Suppressor macrophage treated with lipopolysaccharide for 1 hour (primary cell): Measurements from ENCODE around the gene C19orf85.
A peak's percentile ranks its signal among the peaks of the same experiment; 100 is the strongest.
"Not testable (repeated sequence)": the region's sequence is repeated elsewhere in the genome, so short reads cannot be mapped to it uniquely, and the experiment has no call there.

Experiments
- DNase-seq, 3 donors: peaks; one replicate each; pipeline ENCODE4 v3.0.0-alpha.2; 2020 to 2022

The C19orf85 gene

DNA sequence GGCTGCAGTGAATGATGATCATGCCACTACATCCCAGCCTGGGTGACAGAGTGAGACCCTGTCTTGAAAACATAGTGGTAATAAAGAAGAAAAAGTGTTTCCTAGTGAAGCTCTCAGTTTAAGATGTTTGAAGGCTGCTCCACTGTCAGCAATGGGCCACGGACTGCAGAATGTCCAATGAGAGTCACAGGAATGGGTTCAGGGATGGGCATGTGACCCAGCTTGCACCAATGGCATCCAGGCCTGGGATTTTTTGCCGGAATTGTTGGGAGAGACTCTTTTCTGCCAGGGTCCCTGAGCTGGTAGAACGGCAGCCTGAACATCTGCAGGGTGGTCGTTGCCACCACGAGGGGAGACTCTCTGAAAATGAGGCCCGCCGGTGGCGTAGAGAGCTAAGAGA is 27.7 kb downstream of the C19orf85 start:
- no peak for DNase-seq

DNA sequence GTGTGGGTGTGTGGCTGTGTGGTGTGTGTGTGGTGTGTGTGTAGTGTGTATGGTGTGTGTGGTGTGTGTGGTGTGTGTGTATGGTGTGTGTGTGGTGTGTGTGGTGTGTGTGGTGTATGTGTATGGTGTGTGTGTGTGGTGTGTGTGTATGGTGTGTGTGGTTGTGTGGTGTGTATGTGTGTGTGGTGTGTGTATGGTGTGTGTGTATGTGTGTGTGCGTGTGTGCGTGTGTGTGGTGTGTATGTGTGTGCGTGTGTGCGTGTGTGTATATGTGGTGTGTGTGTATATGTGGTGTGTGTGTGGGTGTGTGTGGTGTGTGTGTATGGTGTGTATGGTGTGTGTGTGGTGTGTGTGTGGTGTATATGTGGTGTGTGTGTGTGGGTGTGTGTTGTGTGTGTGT is 29.5 kb downstream of the C19orf85 start:
- DNase-seq = no peak

DNA sequence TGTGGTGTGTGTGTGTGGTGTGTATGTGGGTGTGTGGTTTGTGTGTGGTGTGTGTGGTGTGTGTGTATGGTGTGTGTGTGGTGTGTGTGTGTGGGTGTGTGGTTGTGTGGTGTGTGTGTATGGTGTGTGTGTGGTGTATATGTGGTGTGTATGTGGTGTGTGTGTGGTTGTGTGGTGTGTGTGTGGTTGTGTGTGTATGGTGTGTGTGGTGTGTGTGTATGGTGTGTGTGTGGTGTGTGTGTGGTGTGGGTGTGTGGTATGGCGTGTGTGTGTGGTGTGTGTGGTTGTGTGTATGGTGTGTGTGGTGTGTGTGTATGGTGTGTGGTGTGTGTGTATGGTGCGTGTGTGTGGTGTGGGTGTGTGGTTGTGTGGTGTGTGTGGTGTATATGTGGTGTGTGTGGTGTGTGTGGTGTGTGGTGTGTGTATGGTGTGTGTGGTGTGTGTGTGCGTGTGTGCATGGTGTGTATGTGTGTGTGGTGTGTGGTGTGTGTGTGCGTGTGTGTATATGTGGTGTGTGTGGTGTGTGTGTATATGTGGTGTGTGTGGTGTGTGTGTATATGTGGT is 30.1 kb downstream of the C19orf85 start:
- no peak for DNase-seq

GRCh38 chr19:55433292-55433691 is 31.3 kb downstream of the C19orf85 start:
- DNase-seq = no peak

DNA sequence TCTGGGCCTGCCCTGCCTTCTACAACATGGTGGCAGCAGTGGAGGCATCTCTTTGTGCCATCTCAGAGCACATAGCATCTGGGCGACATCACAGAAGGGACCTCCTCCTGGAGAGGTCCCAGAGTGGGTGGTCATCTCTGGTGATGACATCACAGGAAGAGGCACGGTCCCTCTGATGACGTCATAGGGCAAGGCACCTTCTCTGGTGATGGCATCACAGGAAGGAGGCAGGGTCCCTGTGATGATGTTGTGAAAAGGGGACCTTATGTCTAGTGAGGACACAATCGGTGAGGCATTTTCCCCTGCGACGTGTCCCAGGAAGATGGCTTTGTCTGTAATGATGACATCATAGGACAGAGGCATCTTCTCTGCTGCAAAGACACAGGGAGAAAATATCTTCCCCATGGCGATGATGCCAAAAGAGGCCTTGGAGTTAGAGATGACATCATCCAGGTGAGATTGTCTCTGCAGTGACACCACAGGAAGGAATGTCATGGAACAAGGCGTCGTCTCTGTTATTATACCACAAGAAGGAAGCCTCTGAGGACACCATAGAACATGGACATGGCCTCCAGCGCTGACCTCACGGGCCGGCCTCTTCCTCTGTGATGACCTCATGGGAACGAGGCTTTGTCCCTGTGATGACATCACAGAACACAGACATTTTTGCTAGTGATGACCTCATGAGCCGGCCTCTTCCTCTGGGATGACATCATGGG is 32.2 kb downstream of the C19orf85 start:
- DNase-seq = peak in 2 of 3 donors; percentile 29 to 36

- peak; percentile 16 to 57 (median 29) for DNase-seq
Measured at GRCh38 chr19:55431183-55431582, 33.4 kb downstream of the C19orf85 start.

GRCh38 chr19:55426042-55426441 is 38.5 kb downstream of the C19orf85 start:
- DNase-seq = no peak

DNA sequence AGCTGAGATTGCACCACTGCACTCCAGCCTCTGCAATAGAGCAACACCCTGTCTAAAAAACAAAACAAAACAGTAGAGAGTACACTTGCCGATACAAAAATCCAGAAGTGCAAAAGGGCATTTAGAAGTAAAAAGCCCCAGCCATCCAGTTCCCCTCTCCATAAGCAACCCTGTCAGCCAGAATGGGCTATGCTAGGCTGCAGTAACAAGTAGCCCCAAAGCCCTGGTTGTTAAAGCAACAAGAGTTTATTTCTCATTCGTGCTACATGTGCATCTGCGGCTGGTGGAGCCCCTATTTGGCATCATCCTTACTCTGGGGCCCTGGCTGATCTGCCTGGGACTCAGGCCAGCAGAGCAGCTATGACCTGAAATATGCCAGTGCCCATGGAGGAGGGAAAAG is 40.0 kb downstream of the C19orf85 start:
- DNase-seq = no peak

DNA sequence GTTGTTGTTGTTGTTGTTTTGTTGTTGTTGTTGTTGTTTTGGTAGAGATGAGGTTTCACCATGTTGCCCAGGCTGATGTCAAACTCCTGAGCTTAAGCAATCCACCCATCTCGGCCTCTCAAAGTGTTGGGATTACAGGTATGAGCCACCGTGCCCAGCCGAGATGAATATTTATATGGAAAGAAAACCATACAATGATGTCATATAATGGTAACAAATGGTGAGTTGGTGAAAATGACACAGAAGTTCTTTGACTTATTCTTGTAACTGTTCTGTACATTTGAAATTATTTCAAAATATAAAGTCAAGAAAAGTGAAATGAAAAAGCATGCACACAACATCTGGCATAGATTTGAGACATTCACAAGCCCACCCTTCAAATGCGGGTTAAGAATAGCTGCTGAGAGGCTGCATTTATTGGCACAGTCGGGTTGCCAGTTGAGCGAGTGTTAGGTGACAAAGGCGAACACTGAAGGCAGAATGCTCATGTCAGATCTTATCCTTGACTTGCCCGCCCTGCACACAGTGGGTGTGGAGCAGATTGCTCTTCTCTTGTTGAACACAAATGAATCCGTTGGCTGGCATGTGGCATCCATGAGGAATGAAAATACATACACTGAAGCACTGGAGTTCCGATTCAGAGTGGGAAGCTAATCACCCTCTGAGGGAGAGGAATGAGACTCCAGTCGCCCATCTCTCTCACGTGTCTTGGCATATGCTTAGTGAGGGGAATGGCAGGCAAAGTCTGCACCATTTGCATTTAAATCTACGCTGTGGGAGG is 41.1 kb downstream of the C19orf85 start:
- no peak for DNase-seq

GRCh38 chr19:55421281-55421680 is 43.3 kb downstream of the C19orf85 start:
- not testable (repeated sequence) for DNase-seq

DNA sequence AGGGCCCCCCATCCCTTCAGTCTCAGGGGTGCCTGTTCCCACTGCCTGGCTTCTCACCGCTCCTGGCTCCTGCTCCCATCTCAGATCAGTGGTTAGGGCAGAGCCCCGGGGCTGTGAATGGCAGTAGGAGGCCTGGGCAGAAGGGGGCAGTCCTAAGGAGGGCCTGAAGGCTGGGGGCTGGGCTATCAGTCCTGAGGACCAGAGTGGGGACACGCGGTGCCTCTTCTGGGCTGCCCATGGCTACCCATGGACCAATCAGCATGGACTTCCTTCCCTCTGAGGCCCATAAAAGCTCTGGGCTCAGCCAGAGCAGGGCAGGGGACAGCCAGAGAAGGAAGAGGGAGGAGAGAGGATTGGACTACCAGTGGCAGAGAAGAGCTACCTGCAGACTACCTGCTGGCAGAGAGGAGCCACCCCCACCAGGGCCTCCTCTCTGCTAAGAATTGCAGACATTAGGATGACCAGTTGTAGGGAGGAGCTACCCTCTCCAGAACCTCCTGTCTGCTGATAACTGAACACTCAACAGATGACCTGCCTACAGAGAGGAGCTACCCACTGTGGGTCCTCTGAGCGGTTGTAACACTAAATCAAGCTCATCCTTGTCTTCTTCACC is 44.8 kb downstream of the C19orf85 start:
- DNase-seq = no peak

DNA sequence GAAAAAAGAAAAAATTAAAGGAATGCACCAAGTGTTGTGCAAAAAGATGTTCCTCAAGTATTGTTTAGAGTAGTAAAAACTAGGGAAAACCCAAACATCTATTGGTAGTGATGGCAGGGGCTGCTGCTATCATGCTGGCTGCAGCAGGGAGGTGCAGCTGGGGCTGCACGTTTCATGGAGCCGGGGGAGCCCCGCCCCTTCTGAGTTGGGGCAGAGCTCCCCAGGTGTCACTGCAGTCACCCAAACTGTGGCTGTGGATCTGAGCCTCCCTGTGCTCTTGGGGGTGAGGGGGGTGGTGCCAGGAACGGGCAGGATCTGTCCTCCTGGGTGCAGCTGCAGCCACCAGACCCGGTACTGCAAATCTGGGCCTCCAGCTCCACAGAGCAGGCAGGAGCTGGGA is 45.4 kb downstream of the C19orf85 start:
- DNase-seq = no peak

DNA sequence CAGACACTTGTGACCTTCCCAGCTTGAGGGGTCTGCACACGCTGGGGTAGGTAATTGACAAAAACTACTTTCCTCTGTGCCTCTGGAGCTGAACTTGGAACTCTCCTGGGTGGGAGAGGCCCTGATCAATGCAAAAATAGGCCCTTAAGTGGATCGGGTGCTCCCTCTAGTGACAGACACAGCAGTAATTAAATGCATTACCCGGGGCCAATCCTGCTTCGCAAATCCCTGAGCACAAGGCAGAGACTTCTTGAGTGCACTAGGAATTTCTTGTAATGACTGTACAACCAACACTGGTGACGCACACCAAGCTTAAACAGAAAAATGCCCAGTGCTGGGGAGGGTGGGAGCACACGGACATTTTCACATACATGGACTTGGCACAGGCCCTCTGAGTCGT is 46.4 kb downstream of the C19orf85 start:
- peak; percentile 77 to 83 (median 81) for DNase-seq
